Measurements from ENCODE around the gene RETREG3. TPM values are rescaled to one million over a fixed set of nuclear protein-coding genes. Genes with fewer than 3 reads are reported as not detected.
A peak's percentile ranks its signal among the peaks of the same experiment; 100 is the strongest.

Gene RETREG3
- total and polyA plus RNA-seq, 2 of the 13 experiments (the other 11 are each of a cell fraction or from before 2014, with no cell fraction given) = 47.0 to 55.8 TPM

DNA sequence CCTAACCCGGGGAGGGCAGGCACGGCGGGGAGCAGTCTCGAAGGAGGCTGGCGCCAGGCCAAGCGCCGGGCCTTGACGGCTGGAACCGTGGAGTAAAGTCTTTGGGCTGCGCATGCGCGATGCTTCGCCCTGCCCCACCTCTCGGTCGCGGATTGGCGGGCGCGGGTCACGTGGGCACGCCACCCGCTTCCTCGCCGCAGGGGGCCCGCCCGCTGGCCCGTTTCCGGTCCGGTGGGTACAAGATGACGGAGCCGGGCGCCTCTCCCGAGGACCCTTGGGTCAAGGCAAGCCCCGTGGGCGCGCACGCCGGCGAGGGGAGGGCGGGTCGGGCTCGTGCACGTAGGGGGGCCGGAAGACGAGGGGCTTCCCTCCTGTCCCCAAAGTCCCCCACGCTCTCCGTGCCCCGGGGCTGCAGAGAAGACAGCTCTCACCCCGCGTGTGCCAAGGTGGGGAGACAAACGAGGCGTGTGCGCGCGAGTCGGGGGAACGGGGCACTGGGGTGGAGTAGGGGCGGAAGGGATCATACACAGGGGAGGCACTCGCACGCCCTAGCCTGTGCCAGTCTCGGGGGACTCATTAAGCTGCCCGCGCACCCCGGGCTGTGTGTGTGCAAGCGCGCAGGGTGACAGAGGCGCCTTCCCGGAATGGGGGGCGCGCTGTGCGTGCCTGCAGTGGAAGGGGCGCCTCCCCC lies 42.1 kb downstream of the RETREG3 start, which contains the start of gene MLX (continued):
- TF ChIP-seq TCF12 (IDR thresholded peaks at IDR 0.05) = no peak
- no peak for TF ChIP-seq TCF12 (CRISPR knock-in tag; IDR thresholded peaks at IDR 0.05)
- TF ChIP-seq, protein P1, sequence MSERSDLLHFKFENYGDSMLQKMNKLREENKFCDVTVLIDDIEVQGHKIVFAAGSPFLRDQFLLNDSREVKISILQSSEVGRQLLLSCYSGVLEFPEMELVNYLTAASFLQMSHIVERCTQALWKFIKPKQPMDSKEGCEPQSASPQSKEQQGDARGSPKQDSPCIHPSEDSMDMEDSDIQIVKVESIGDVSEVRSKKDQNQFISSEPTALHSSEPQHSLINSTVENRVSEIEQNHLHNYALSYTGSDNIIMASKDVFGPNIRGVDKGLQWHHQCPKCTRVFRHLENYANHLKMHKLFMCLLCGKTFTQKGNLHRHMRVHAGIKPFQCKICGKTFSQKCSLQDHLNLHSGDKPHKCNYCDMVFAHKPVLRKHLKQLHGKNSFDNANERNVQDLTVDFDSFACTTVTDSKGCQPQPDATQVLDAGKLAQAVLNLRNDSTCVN (CRISPR knock-in tag; IDR thresholded peaks at IDR 0.05; ENCODE audit: borderline replicate concordance) = peak; percentile 74
- TF ChIP-seq ZUFSP (CRISPR knock-in tag; IDR thresholded peaks at IDR 0.05; ENCODE audit: borderline replicate concordance) = no peak
- TF ChIP-seq BRD4 (CRISPR knock-in tag; IDR thresholded peaks at IDR 0.05) = no peak; the same call in 1 of the 2 replicates
- 0 out of 2 replicates have a peak, but pooled peaks have one; percentile 65 for TF ChIP-seq ZBTB46 (CRISPR knock-in tag; IDR thresholded peaks at IDR 0.05; ENCODE audit: borderline replicate concordance)
- TF ChIP-seq ZMYM3 (CRISPR knock-in tag; IDR thresholded peaks at IDR 0.05) = no peak
- TF ChIP-seq DZIP1 (CRISPR knock-in tag; IDR thresholded peaks at IDR 0.05) = no peak
- 0 out of 2 replicates have a peak, but pooled peaks have one; percentile 54 for TF ChIP-seq ZSCAN12 (CRISPR knock-in tag; IDR thresholded peaks at IDR 0.05)
- TF ChIP-seq CSRNP1 (CRISPR knock-in tag; IDR thresholded peaks at IDR 0.05) = peak; percentile 99
- TF ChIP-seq ZNF333 (CRISPR knock-in tag; IDR thresholded peaks at IDR 0.05; ENCODE audit: borderline replicate concordance) = 0 out of 2 replicates have a peak, but pooled peaks have one; percentile 21
- TF ChIP-seq ZNF138 (CRISPR knock-in tag; IDR thresholded peaks at IDR 0.05; ENCODE audit: low read depth) = peak; percentile 41; the same call in 1 of the 2 replicates
- TF ChIP-seq KDM6A (CRISPR knock-in tag; IDR thresholded peaks at IDR 0.05; ENCODE audit: low read depth) = no peak
- TF ChIP-seq ZNF512 (CRISPR knock-in tag; IDR thresholded peaks at IDR 0.05) = no peak
- TF ChIP-seq THAP8 (CRISPR knock-in tag; IDR thresholded peaks at IDR 0.05; ENCODE audit: borderline replicate concordance) = peak; percentile 45; the same call in 1 of the 2 replicates
- no peak for TF ChIP-seq RFX1 (IDR thresholded peaks at IDR 0.05)
- peak; percentile 76; the same call in 1 of the 2 replicates for TF ChIP-seq ZNF788 (CRISPR knock-in tag; IDR thresholded peaks at IDR 0.05; ENCODE audit: borderline replicate concordance)

Data from HepG2 (cell line).